ENCODE data around the gene GRAMD1B. TPM values are rescaled to one million over a fixed set of nuclear protein-coding genes. Genes with fewer than 3 reads are reported as not detected.

The GRAMD1B gene
- total RNA-seq, 4 donors from 2014 or later = 2.2 to 4.0 (median 3.5) TPM

- Histone ChIP-seq H3K4me1 (peaks cover 0 to 18% (median 4%) of the 10 kb centered on the region in 4 donors), H3K9me3 (no peaks in the 10 kb centered on the region), H3K4me3 (no peak overlapping the region), H3K27ac (replicated peaks in 1 of 4) (no peak overlapping the region), H3K36me3 (no peaks in the 10 kb centered on the region), H3K27me3 (no peaks in the 10 kb centered on the region)
- 41% methylated on average over 3 of the region's 3 CpGs for WGBS
- intact Hi-C loops (cut with DNase I) = no loop called here
- DNase-seq (ENCODE audit: extremely low spot score) = no peak
- TF ChIP-seq POLR2AphosphoS5 (IDR thresholded peaks at IDR 0.05) (no peak), CTCF (IDR thresholded peaks at IDR 0.05) (no peak), EP300 (IDR thresholded peaks at IDR 0.05) (no peak), POLR2A (IDR thresholded peaks at IDR 0.05; ENCODE audit: low read depth) (no peak)
These were observed 44.0 kb downstream of the GRAMD1B start for GRCh38 chr11:123473941-123474677.

GRCh38 chr11:123474994-123475393 is 44.9 kb downstream of the GRAMD1B start:
- DNase-seq (ENCODE audit: extremely low spot score) = no peak

GRCh38 chr11:123475469-123475868 is 45.4 kb downstream of the GRAMD1B start:
- WGBS = 84% methylated on average over 3 of the region's 3 CpGs
- H3K4me1 ChIP-seq = peaks cover 0 to 18% (median 4%) of the 10 kb centered on the region in 4 donors
- H3K4me3 ChIP-seq = no peak overlapping the region
- no peak overlapping the region for H3K27ac ChIP-seq (replicated peaks in 1 of 4)
- DNase-seq (ENCODE audit: extremely low spot score) = no peak
- TF ChIP-seq POLR2A (IDR thresholded peaks at IDR 0.05; ENCODE audit: low read depth) (no peak), EP300 (IDR thresholded peaks at IDR 0.05) (no peak), CTCF (IDR thresholded peaks at IDR 0.05) (no peak), POLR2AphosphoS5 (IDR thresholded peaks at IDR 0.05) (no peak)
- no peaks in the 10 kb centered on the region for H3K36me3 ChIP-seq
- no peaks in the 10 kb centered on the region for H3K27me3 ChIP-seq
- no peaks in the 10 kb centered on the region for H3K9me3 ChIP-seq
- intact Hi-C loops (cut with DNase I) = loop anchor here (5.0 kb wide), 1 partner anchor 68 kb away; no protein-coding TSS in a partner anchor

More at GRCh38 chr11:123474994-123475393, 44.9 kb downstream of the GRAMD1B start:
- intact Hi-C loops (cut with DNase I) = loop anchor here (5.0 kb wide), 1 partner anchor 68 kb away; no protein-coding TSS in a partner anchor
- no peaks in the 10 kb centered on the region for H3K9me3 ChIP-seq
- WGBS = 73% methylated on average over 7 of the region's 8 CpGs
- H3K36me3 ChIP-seq = no peaks in the 10 kb centered on the region
- H3K4me3 ChIP-seq = no peak overlapping the region
- TF ChIP-seq POLR2AphosphoS5 (IDR thresholded peaks at IDR 0.05) (no peak), CTCF (IDR thresholded peaks at IDR 0.05) (no peak), EP300 (IDR thresholded peaks at IDR 0.05) (no peak), POLR2A (IDR thresholded peaks at IDR 0.05; ENCODE audit: low read depth) (no peak)
- H3K27me3 ChIP-seq = no peaks in the 10 kb centered on the region
- H3K4me1 ChIP-seq = peaks cover 0 to 18% (median 4%) of the 10 kb centered on the region in 4 donors
- H3K27ac ChIP-seq (replicated peaks in 1 of 4) = no peak overlapping the region

GRCh38 chr11:123477205-123477907 is 47.3 kb downstream of the GRAMD1B start:
- Histone ChIP-seq H3K9me3 (no peaks in the 10 kb centered on the region), H3K27ac (replicated peaks in 1 of 4) (no peak overlapping the region), H3K36me3 (peaks cover 0 to 9% (median 0%) of the 10 kb centered on the region in 4 donors), H3K27me3 (no peaks in the 10 kb centered on the region), H3K4me3 (no peak overlapping the region), H3K4me1 (peaks cover 0 to 18% (median 4%) of the 10 kb centered on the region in 4 donors)
- no peak for DNase-seq (ENCODE audit: extremely low spot score)
- 89% methylated on average over 9 of the region's 9 CpGs for WGBS
- intact Hi-C loops (cut with DNase I) = loop anchor here (5.0 kb wide), 1 partner anchor 70 kb away; no protein-coding TSS in a partner anchor
- no peak for TF ChIP-seq POLR2AphosphoS5 (IDR thresholded peaks at IDR 0.05)
- TF ChIP-seq POLR2A (IDR thresholded peaks at IDR 0.05; ENCODE audit: low read depth) = no peak
- TF ChIP-seq EP300 (IDR thresholded peaks at IDR 0.05) = no peak
- no peak for TF ChIP-seq CTCF (IDR thresholded peaks at IDR 0.05)
